ENCODE data around the gene UCP3.

UCP3 gene

GRCh38 chr11:73950869-73951710 lies 57.8 kb downstream of the UCP3 start, which contains the start of gene DNAJB13:
TSS of gene DNAJB13 (plus strand) at chr11:73951026. CDS start at chr11:73951070, 44 bp downstream.
- DNase-seq, result peak; percentile 75

Data from NCI-H82 (cell line).